Measurements from ENCODE around the gene L1TD1.
"Not testable (repeated sequence)": the region's sequence is repeated elsewhere in the genome, so short reads cannot be mapped to it uniquely, and the experiment has no call there.

Gene L1TD1, protein sequence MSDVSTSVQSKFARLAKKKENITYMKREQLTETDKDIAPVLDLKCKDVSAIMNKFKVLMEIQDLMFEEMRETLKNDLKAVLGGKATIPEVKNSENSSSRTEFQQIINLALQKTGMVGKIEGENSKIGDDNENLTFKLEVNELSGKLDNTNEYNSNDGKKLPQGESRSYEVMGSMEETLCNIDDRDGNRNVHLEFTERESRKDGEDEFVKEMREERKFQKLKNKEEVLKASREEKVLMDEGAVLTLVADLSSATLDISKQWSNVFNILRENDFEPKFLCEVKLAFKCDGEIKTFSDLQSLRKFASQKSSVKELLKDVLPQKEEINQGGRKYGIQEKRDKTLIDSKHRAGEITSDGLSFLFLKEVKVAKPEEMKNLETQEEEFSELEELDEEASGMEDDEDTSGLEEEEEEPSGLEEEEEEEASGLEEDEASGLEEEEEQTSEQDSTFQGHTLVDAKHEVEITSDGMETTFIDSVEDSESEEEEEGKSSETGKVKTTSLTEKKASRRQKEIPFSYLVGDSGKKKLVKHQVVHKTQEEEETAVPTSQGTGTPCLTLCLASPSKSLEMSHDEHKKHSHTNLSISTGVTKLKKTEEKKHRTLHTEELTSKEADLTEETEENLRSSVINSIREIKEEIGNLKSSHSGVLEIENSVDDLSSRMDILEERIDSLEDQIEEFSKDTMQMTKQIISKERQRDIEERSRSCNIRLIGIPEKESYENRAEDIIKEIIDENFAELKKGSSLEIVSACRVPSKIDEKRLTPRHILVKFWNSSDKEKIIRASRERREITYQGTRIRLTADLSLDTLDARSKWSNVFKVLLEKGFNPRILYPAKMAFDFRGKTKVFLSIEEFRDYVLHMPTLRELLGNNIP

GRCh38 chr1:62194651-62195544 lies at the start of gene L1TD1:
Gene L1TD1, plus strand, starts transcription at chr1:62194849. Its CDS starts 11,780 bp downstream, at chr1:62206629.
- Mint-ChIP-seq H3K4me3 (no peak within 1 kb of the TSS), H3K27ac (no peak within 1 kb of the TSS), H3K9me3 (no peaks in the 10 kb centered on the region), H3K4me1 (ENCODE audit: low read depth) (peaks cover 15% of the 10 kb centered on the region), H3K36me3 (ENCODE audit: low read depth) (no peaks in the 10 kb centered on the region), H3K27me3 (peaks cover 51% of the 10 kb centered on the region)
- intact Hi-C loops (cut with micrococcal nuclease), result no loop called here

GRCh38 chr1:62159940-62160348 lies 34.7 kb upstream of the L1TD1 start:
- intact Hi-C loops (cut with micrococcal nuclease), result no loop called here
- Mint-ChIP-seq H3K27me3 (no peaks in the 10 kb centered on the region), H3K9me3 (no peaks in the 10 kb centered on the region), H3K36me3 (ENCODE audit: low read depth) (no peaks in the 10 kb centered on the region), H3K4me3 (no peak overlapping the region), H3K4me1 (ENCODE audit: low read depth) (no peaks in the 10 kb centered on the region), H3K27ac (no peak overlapping the region)

GRCh38 chr1:62161711-62162110 lies 32.9 kb upstream of the L1TD1 start:
- H3K4me1 Mint-ChIP-seq (ENCODE audit: low read depth), result no peaks in the 10 kb centered on the region
- no peaks in the 10 kb centered on the region for H3K9me3 Mint-ChIP-seq
- H3K36me3 Mint-ChIP-seq (ENCODE audit: low read depth), result no peaks in the 10 kb centered on the region
- H3K4me3 Mint-ChIP-seq, result no peak overlapping the region
- intact Hi-C loops (cut with micrococcal nuclease), result no loop called here
- H3K27ac Mint-ChIP-seq, result no peak overlapping the region
- no peaks in the 10 kb centered on the region for H3K27me3 Mint-ChIP-seq

DNA sequence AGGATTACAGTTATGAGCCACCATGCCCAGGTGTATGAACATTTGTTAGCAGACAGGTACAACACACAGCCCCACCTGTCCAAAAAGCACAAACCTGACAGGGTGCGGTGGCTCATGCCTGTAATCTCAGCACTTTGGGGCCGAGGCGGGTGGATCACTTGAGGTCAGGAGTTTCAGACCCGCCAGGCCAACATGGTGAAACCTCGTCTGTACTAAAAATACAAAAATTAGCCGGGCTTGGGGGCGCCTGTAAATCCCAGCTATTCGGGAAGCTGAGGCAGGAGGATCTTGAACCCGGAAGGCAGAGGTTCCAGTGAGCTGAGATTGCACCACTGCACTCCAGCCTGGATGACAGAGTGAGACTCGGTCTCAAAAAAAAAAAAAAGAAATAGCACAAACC lies 24.3 kb upstream of the L1TD1 start:
- H3K4me3 Mint-ChIP-seq; H3K4me1 Mint-ChIP-seq (ENCODE audit: low read depth); H3K27ac Mint-ChIP-seq; H3K36me3 Mint-ChIP-seq (ENCODE audit: low read depth); intact Hi-C loops (cut with micrococcal nuclease); H3K27me3 Mint-ChIP-seq; H3K9me3 Mint-ChIP-seq: not testable (repeated sequence)

- peaks cover 2% of the 10 kb centered on the region for H3K27me3 Mint-ChIP-seq
- intact Hi-C loops (cut with micrococcal nuclease), result loop anchor here (1.0 kb wide), 1 partner anchor 232 kb away; no protein-coding TSS in a partner anchor
- H3K4me3 Mint-ChIP-seq, result no peak overlapping the region
- no peak overlapping the region for H3K27ac Mint-ChIP-seq
- H3K36me3 Mint-ChIP-seq (ENCODE audit: low read depth), result no peaks in the 10 kb centered on the region
- no peaks in the 10 kb centered on the region for H3K9me3 Mint-ChIP-seq
- H3K4me1 Mint-ChIP-seq (ENCODE audit: low read depth), result no peaks in the 10 kb centered on the region
Measured at GRCh38 chr1:62175568-62176179, 19.0 kb upstream of the L1TD1 start.

DNA sequence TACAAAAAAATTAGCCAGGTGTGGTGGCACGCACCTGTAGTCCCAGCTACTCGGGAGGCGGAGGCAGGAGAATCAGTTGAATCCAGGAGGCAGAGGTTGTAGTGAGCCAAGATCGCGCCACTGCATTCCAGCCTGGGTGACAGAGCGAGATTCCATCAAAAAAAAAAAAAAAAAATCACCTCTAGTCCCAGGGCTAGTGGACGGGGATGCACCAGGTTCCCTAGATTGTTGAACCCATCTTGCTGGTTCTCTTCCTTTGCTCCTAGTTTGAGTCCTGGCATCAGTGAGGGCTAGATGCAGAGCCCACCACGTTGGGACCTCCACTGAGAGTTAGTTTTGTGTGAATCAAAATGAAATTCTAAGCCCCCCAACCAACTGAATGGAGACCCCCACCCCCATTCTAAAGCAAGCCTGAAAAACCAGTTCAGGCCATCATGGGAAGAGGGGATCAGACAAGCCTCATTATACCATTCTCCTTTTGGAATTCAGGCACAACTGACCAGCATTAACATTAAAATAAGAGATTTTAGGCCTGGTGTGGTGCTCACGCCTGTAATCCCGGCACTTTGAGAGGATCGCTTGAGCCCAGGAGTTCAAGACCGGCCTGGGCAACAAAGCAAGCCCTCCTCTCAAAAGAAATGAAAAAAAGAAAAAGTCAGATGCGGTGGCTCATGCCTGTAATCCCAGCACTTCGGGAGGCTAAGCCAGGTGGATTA lies 17.9 kb upstream of the L1TD1 start:
- Mint-ChIP-seq H3K36me3 (ENCODE audit: low read depth) (no peaks in the 10 kb centered on the region), H3K9me3 (no peaks in the 10 kb centered on the region), H3K4me3 (no peak overlapping the region), H3K27me3 (no peaks in the 10 kb centered on the region), H3K4me1 (ENCODE audit: low read depth) (no peaks in the 10 kb centered on the region), H3K27ac (no peak overlapping the region)
- intact Hi-C loops (cut with micrococcal nuclease), result no loop called here

DNA sequence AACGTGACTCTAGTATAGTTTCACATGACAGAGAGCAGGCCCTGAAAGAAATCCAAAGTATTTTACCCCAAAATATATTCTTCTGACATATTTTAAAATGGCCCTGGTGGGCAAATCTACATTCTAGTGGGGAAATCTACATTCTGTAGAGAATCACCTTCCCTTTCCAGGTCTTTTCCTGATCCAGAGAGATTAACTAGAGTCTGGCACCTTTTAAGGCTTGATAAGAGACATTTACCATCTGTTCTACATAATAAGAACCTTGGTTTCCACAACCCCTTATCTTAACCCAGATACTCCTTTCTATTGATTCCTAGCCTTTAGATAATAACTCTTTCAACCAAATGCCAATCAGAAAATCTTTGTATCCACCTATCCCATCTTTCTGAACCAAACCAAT lies 17.0 kb upstream of the L1TD1 start:
- no peaks in the 10 kb centered on the region for H3K9me3 Mint-ChIP-seq
- H3K27ac Mint-ChIP-seq, result no peak overlapping the region
- H3K27me3 Mint-ChIP-seq, result no peaks in the 10 kb centered on the region
- intact Hi-C loops (cut with micrococcal nuclease), result no loop called here
- H3K4me3 Mint-ChIP-seq, result no peak overlapping the region
- H3K36me3 Mint-ChIP-seq (ENCODE audit: low read depth), result no peaks in the 10 kb centered on the region
- H3K4me1 Mint-ChIP-seq (ENCODE audit: low read depth), result no peaks in the 10 kb centered on the region

GRCh38 chr1:62178372-62178771 lies 16.3 kb upstream of the L1TD1 start:
- intact Hi-C loops (cut with micrococcal nuclease), result no loop called here
- Mint-ChIP-seq H3K36me3 (ENCODE audit: low read depth) (no peaks in the 10 kb centered on the region), H3K4me1 (ENCODE audit: low read depth) (no peaks in the 10 kb centered on the region), H3K4me3 (no peak overlapping the region), H3K27ac (no peak overlapping the region), H3K27me3 (no peaks in the 10 kb centered on the region), H3K9me3 (no peaks in the 10 kb centered on the region)

DNA sequence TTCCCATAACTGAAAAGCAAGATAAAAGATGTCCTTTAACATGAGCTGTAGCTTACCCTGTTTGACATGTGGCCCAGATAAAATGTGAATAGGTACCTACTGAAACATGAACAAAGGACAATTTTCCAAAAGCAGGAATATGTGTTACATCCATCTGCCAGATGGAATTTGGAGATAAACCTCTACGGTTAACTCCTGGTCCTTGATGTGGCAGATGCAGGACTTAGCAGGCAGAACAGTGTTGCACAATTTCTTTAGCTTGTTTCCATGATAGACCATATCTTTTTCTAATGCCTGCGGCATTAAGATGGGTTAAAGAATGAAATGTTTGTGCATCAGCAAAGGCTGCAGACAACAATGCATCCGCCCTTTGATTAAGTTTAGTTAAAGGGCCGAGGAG lies 14.6 kb upstream of the L1TD1 start:
- H3K36me3 Mint-ChIP-seq (ENCODE audit: low read depth); H3K4me3 Mint-ChIP-seq; H3K9me3 Mint-ChIP-seq; intact Hi-C loops (cut with micrococcal nuclease); H3K27ac Mint-ChIP-seq; H3K4me1 Mint-ChIP-seq (ENCODE audit: low read depth); H3K27me3 Mint-ChIP-seq: not testable (repeated sequence)

DNA sequence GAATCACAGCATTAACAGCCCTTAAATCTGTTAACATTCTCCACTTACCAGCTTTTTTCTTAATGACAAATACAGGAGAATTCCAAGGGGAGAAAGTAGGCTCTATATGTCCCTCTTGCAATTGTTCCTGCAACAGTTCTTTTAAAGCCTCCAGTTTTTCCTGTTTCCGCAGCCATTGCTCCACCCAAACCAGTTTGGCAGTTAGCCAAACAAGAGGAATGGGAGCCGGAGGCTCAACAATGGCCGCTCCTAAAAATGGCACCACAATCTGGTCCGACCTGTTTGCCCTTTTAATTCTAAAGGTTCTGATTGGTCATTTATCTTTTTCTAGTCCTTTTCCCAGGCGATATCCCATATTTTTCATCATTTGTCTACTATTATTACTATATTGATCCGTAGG lies 14.0 kb upstream of the L1TD1 start:
- intact Hi-C loops (cut with micrococcal nuclease), result no loop called here
- no peaks in the 10 kb centered on the region for H3K36me3 Mint-ChIP-seq (ENCODE audit: low read depth)
- no peak overlapping the region for H3K27ac Mint-ChIP-seq
- no peak overlapping the region for H3K4me3 Mint-ChIP-seq
- H3K4me1 Mint-ChIP-seq (ENCODE audit: low read depth), result no peaks in the 10 kb centered on the region
- H3K9me3 Mint-ChIP-seq, result no peaks in the 10 kb centered on the region
- no peaks in the 10 kb centered on the region for H3K27me3 Mint-ChIP-seq

- Mint-ChIP-seq H3K9me3 (no peaks in the 10 kb centered on the region), H3K36me3 (ENCODE audit: low read depth) (no peaks in the 10 kb centered on the region), H3K4me3 (no peak overlapping the region), H3K27me3 (no peaks in the 10 kb centered on the region), H3K4me1 (ENCODE audit: low read depth) (no peaks in the 10 kb centered on the region), H3K27ac (no peak overlapping the region)
- intact Hi-C loops (cut with micrococcal nuclease), result no loop called here
Measured at GRCh38 chr1:62181532-62181931, 13.1 kb upstream of the L1TD1 start.

DNA sequence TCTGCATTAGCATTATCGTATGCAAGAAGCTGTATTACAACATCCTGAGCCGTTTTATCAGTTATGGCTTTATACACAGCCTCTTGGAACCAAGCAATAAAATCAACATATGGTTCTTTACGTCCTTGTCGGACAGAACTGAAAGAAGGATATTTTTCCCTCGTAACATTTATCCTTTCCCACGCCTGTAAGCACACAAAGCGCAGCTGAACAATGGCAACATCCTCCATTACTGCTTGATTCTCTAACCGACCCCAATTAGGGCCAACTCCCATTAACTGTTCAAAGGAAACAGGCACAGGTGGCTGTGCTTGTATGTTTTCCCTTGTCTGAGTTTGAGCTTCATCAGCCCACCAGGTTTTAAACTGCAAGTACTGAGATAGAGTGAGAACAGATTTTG lies 12.5 kb upstream of the L1TD1 start:
- H3K36me3 Mint-ChIP-seq (ENCODE audit: low read depth); H3K27me3 Mint-ChIP-seq; H3K4me3 Mint-ChIP-seq; H3K4me1 Mint-ChIP-seq (ENCODE audit: low read depth); intact Hi-C loops (cut with micrococcal nuclease); H3K27ac Mint-ChIP-seq; H3K9me3 Mint-ChIP-seq: not testable (repeated sequence)

Data from dendritic cell treated with granulocyte-macrophage colony-stimulating factor and Interleukin-4, amounts not matched to agents 40 ng/mL and 50 ng/mL, for 4 days (primary cell).